ENCODE data around the gene TSPAN5. TPM values are rescaled to one million over a fixed set of nuclear protein-coding genes. Genes with fewer than 3 reads are reported as not detected.

The TSPAN5 gene
- polyA plus RNA-seq, 1 donor (not counting 4 experiments of a cell fraction or from before 2014, with no cell fraction given) = 45.5 TPM

DNA sequence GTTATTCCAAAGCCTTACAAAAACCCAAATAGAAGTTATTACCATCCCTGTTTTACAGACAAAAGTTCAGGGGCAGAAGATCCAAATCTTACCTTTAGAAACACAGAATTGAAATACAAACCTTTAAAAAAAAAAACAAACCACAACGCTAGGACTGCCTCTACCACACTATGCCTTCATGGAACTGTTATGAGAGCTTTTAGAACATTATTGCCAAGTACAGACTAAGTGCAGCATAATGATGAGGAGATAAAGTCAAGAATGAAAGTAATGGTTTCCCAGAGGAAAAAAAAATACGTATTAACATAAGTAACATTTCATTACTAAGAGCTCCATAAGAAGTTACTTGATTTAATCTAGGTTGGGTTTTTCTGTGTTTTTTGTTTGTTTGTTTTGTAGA lies 34.3 kb downstream of the TSPAN5 start:
- H3K4me2 ChIP-seq (ENCODE audit: control insufficient read depth, extremely low read depth, insufficient read depth, low read depth, low read length) = no peak overlapping the region
- H3K4me3 ChIP-seq (ENCODE audit: control insufficient read depth in 2 of 3, extremely low read depth in 1 of 3, insufficient read depth in 2 of 3, low read depth in 1 of 3, low read length in 3 of 3) = no peak overlapping the region
- H3K27ac ChIP-seq (ENCODE audit: control insufficient read depth, insufficient read depth, low read length) = no peak overlapping the region
- H3K27me3 ChIP-seq (ENCODE audit: control insufficient read depth, extremely low read depth, insufficient read depth, low read length) = no peaks in the 10 kb centered on the region
- peaks cover 38% of the 10 kb centered on the region for H3K4me1 ChIP-seq (ENCODE audit: control insufficient read depth, extremely low read depth, insufficient read depth, low read length)
- no peaks in the 10 kb centered on the region for H3K36me3 ChIP-seq (ENCODE audit: control insufficient read depth in 2 of 2, extremely low read depth in 1 of 2, insufficient read depth in 2 of 2, low read length in 2 of 2)
- H3K9me1 ChIP-seq (ENCODE audit: control insufficient read depth, extremely low read depth, insufficient read depth, low read length) = no peaks in the 10 kb centered on the region
- H4K20me1 ChIP-seq (ENCODE audit: control insufficient read depth, extremely low read depth, insufficient read depth, low read length) = no peaks in the 10 kb centered on the region
- no peaks in the 10 kb centered on the region for H3K9me3 ChIP-seq (ENCODE audit: control insufficient read depth, low read depth, low read length)
- dilution Hi-C loops (cut with MboI; ENCODE audit: extremely low pct_ligation_motif_present, low sequenced_read_pairs) = no loop called here
- no peak overlapping the region for H3K9ac ChIP-seq (ENCODE audit: control insufficient read depth, extremely low read depth, insufficient read depth, low read length)
- TF ChIP-seq, protein P1, sequence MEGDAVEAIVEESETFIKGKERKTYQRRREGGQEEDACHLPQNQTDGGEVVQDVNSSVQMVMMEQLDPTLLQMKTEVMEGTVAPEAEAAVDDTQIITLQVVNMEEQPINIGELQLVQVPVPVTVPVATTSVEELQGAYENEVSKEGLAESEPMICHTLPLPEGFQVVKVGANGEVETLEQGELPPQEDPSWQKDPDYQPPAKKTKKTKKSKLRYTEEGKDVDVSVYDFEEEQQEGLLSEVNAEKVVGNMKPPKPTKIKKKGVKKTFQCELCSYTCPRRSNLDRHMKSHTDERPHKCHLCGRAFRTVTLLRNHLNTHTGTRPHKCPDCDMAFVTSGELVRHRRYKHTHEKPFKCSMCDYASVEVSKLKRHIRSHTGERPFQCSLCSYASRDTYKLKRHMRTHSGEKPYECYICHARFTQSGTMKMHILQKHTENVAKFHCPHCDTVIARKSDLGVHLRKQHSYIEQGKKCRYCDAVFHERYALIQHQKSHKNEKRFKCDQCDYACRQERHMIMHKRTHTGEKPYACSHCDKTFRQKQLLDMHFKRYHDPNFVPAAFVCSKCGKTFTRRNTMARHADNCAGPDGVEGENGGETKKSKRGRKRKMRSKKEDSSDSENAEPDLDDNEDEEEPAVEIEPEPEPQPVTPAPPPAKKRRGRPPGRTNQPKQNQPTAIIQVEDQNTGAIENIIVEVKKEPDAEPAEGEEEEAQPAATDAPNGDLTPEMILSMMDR (optimal IDR thresholded peaks at IDR 0.05 in 1 of 3, IDR thresholded peaks at IDR 0.05 in 1 of 3, conservative IDR thresholded peaks at IDR 0.05 in 1 of 3; ENCODE audit: extremely low read depth in 1 of 3, insufficient read depth in 2 of 3, low read length in 3 of 3) = no peak
- TF ChIP-seq EZH2 (IDR thresholded peaks at IDR 0.05; ENCODE audit: low read length) = no peak
- no peak overlapping the region for H2AFZ ChIP-seq (ENCODE audit: control insufficient read depth, low read length)
- no peak for DNase-seq (ENCODE audit: low read depth, low spot score)
- peaks cover 82% of the 10 kb centered on the region for H3K79me2 ChIP-seq (ENCODE audit: control insufficient read depth, insufficient read depth, low read length)
- no peak for FAIRE-seq

DNA sequence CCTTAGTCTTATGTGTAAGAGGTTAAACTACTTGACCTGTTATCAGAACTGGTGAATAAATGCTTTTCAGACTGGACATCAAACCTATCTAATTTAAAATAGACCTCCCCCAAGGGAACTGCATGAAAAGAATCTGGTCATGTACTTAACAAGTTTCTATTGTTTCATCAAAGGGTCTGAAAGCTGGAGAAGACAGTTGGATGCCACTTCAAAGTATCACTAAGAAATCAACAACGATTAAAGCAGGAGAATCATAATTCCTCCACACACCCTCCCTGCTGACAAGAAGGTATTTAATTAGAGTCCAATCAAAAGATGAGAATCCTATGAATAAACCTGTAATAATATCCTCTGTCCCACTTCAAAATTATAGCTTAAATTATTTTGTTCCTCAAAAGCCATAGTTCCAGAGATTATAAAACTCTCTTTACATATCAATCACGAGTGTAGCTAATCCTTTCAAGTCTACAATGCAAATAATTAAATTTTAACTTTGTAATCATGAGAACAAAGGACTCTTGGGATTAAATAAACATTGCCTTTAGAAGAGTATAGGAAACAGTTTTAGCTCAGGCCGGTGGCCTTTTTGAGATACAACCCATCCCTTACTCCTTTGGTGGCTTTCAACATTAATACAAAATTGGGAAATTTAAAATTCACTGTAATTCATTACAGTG lies 35.1 kb downstream of the TSPAN5 start:
- H4K20me1 ChIP-seq (ENCODE audit: control insufficient read depth, extremely low read depth, insufficient read depth, low read length) = no peaks in the 10 kb centered on the region
- no peak overlapping the region for H3K9ac ChIP-seq (ENCODE audit: control insufficient read depth, extremely low read depth, insufficient read depth, low read length)
- dilution Hi-C loops (cut with MboI; ENCODE audit: extremely low pct_ligation_motif_present, low sequenced_read_pairs) = no loop called here
- H2AFZ ChIP-seq (ENCODE audit: control insufficient read depth, low read length) = no peak overlapping the region
- no peak overlapping the region for H3K4me3 ChIP-seq (ENCODE audit: control insufficient read depth in 2 of 3, extremely low read depth in 1 of 3, insufficient read depth in 2 of 3, low read depth in 1 of 3, low read length in 3 of 3)
- no peaks in the 10 kb centered on the region for H3K36me3 ChIP-seq (ENCODE audit: control insufficient read depth in 2 of 2, extremely low read depth in 1 of 2, insufficient read depth in 2 of 2, low read length in 2 of 2)
- peaks cover 35% of the 10 kb centered on the region for H3K4me1 ChIP-seq (ENCODE audit: control insufficient read depth, extremely low read depth, insufficient read depth, low read length)
- H3K27ac ChIP-seq (ENCODE audit: control insufficient read depth, insufficient read depth, low read length) = no peak overlapping the region
- TF ChIP-seq, protein P1 (optimal IDR thresholded peaks at IDR 0.05 in 1 of 3, IDR thresholded peaks at IDR 0.05 in 1 of 3, conservative IDR thresholded peaks at IDR 0.05 in 1 of 3; ENCODE audit: extremely low read depth in 1 of 3, insufficient read depth in 2 of 3, low read length in 3 of 3) = no peak
- no peak for TF ChIP-seq EZH2 (IDR thresholded peaks at IDR 0.05; ENCODE audit: low read length)
- no peaks in the 10 kb centered on the region for H3K27me3 ChIP-seq (ENCODE audit: control insufficient read depth, extremely low read depth, insufficient read depth, low read length)
- H3K9me1 ChIP-seq (ENCODE audit: control insufficient read depth, extremely low read depth, insufficient read depth, low read length) = no peaks in the 10 kb centered on the region
- no peak for FAIRE-seq
- peaks cover 81% of the 10 kb centered on the region for H3K79me2 ChIP-seq (ENCODE audit: control insufficient read depth, insufficient read depth, low read length)
- no peak for DNase-seq (ENCODE audit: low read depth, low spot score)
- H3K9me3 ChIP-seq (ENCODE audit: control insufficient read depth, low read depth, low read length) = no peaks in the 10 kb centered on the region
- no peak overlapping the region for H3K4me2 ChIP-seq (ENCODE audit: control insufficient read depth, extremely low read depth, insufficient read depth, low read depth, low read length)
